ENCODE measurements around the gene LAMC1. TPM values are rescaled to one million over a fixed set of nuclear protein-coding genes. Genes with fewer than 3 reads are reported as not detected.

The LAMC1 gene
- total RNA-seq, 2 donors from 2014 or later = 273 to 362 TPM

DNA sequence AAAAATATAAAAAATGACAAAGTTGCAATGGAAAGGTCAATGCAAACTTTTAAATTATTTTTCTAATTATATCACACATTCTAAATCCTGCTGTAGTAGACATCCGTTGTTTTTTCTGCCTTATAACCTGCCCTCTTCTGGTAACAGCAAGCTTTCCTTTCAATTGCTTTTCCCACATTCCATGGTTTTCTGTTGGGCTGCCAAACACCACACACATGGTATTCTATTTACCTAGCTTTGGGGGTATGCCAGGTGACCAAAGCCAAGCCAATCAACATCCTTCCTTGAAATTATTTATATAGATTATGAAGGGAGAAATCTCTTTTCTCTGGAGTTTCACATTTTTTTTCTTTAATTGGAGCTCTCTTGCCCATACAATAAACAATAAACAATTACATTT is 3.4 kb upstream of the LAMC1 start:
- DNase-seq (ENCODE audit: low spot score) = no peak
- H3K4me1 ChIP-seq (ENCODE audit: control insufficient read depth in 1 of 2, low read depth in 2 of 2) = peaks cover 11 to 24% of the 10 kb centered on the region in 2 donors
- no peaks in the 10 kb centered on the region for H3K9me3 ChIP-seq
- TF ChIP-seq, protein P1, sequence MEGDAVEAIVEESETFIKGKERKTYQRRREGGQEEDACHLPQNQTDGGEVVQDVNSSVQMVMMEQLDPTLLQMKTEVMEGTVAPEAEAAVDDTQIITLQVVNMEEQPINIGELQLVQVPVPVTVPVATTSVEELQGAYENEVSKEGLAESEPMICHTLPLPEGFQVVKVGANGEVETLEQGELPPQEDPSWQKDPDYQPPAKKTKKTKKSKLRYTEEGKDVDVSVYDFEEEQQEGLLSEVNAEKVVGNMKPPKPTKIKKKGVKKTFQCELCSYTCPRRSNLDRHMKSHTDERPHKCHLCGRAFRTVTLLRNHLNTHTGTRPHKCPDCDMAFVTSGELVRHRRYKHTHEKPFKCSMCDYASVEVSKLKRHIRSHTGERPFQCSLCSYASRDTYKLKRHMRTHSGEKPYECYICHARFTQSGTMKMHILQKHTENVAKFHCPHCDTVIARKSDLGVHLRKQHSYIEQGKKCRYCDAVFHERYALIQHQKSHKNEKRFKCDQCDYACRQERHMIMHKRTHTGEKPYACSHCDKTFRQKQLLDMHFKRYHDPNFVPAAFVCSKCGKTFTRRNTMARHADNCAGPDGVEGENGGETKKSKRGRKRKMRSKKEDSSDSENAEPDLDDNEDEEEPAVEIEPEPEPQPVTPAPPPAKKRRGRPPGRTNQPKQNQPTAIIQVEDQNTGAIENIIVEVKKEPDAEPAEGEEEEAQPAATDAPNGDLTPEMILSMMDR (IDR thresholded peaks at IDR 0.05) = peak; percentile 12
- no peaks in the 10 kb centered on the region for H3K27me3 ChIP-seq (replicated peaks; ENCODE audit: insufficient read depth)
- H3K4me3 ChIP-seq = no peak overlapping the region
- ATAC-seq (ENCODE audit: insufficient number of reproducible peaks, low FRiP score, low read depth) = no peak
- peak overlapping the region in 1 of 2 donors; percentile 100 for H3K27ac ChIP-seq
- H3K36me3 ChIP-seq = no peaks in the 10 kb centered on the region

DNA sequence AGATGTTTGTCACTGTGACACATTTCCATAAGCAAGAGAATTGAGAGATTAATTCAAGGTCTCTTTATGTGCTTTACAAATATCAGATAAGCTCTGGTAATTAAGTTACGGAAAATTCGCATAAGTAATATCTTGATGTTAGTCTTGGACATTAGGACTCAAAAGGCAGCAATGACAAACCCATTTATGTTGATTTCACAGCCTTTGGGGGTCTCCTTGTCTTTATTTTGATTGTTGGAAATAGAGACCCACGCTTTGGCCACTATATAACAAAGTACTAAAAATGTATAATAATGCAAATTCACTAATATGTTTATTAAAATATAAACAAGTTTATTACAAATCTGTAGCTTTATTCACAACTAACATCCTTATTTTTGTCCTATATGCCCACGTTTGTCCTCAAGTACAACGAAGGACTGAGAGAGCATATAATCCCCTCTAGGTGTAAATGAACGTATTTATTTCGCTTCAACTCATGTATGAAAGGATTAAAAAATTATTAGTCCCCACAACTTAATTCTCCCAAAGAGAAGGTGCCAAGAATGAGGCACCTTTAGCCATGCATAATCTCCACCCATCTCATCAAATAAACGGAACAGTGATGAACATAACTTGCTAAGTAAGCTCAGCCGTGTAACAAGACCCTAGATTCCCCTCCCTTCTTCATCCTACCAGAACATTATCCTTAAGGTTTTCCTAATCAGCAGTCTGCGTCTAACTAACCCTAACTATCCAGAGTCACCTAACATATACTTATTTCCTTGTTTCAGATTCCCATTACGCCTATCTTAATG is 1.6 kb upstream of the LAMC1 start:
- ATAC-seq (ENCODE audit: insufficient number of reproducible peaks, low FRiP score, low read depth) = no peak
- no peaks in the 10 kb centered on the region for H3K36me3 ChIP-seq
- H3K27ac ChIP-seq = peak overlapping the region; percentile 100
- H3K9me3 ChIP-seq = no peaks in the 10 kb centered on the region
- TF ChIP-seq, protein P1 (IDR thresholded peaks at IDR 0.05) = no peak
- peak overlapping the region; percentile 90 for H3K4me3 ChIP-seq
- no peak for DNase-seq (ENCODE audit: low spot score)
- no peaks in the 10 kb centered on the region for H3K27me3 ChIP-seq (replicated peaks; ENCODE audit: insufficient read depth)
- peaks cover 13 to 24% of the 10 kb centered on the region in 2 donors for H3K4me1 ChIP-seq (ENCODE audit: control insufficient read depth in 1 of 2, low read depth in 2 of 2)

DNA sequence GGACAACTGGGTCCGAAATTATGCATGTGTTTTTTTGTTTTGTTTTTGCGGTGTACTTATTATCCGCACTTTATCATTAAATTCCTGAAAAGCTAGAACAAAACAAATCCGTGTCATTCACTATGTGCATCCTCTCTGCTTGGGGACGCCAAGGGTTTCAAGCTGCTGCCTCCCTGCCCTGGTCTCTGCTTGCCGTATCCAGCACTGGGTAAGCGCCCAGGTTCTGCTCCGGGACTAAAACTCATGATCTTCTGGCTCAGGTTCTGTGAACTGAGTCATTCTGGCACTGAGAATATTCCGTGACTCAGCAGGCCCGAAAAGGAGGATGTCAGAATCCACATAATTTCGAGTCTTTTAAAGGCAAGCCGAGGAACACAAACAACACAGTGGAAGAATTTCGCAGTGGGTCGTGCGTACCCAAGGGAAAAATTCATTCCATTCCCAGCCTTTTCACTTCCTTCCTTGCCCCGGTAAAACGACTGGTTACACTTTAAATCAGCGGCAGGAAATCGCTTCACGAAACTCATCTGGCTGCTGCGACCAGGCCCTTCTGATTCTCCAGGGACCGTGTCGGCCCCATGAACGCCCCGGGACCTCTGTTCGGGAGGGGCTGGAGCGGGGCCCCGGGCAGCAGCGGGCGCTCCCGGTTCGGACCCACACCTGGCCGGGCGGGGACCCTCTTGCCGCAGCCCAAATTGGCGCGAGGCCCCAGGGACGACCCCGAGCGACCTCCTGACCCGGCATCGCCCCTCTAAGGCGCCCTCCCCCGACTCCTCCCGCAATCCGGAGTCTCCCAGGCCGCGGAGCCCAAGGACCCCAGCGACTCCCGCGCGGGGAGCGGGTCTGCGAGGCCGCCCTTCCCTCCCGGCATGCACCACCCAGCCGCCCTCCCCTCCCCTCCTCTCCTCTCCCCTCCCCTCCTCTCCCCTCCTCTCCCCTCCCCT is 746 bp upstream of the LAMC1 start:
- TF ChIP-seq, protein P1 (IDR thresholded peaks at IDR 0.05) = no peak
- ATAC-seq (ENCODE audit: insufficient number of reproducible peaks, low FRiP score, low read depth) (peak; percentile 93), DNase-seq (ENCODE audit: low spot score) (peak; percentile 75)

DNA sequence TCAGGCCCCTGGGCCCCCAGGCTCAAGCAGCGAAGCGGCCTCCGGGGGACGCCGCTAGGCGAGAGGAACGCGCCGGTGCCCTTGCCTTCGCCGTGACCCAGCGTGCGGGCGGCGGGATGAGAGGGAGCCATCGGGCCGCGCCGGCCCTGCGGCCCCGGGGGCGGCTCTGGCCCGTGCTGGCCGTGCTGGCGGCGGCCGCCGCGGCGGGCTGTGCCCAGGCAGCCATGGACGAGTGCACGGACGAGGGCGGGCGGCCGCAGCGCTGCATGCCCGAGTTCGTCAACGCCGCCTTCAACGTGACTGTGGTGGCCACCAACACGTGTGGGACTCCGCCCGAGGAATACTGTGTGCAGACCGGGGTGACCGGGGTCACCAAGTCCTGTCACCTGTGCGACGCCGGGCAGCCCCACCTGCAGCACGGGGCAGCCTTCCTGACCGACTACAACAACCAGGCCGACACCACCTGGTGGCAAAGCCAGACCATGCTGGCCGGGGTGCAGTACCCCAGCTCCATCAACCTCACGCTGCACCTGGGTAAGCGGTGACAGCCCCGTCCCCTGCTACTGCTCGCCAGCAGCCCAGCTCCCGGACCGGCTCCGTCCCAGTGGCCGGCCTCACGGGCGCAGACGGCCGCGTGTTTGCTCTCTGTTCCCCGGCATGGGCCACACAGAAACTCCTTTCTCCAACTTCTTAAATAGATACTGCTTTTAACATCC is 539 bp downstream of the LAMC1 start:
- no peaks in the 10 kb centered on the region for H3K36me3 ChIP-seq
- ATAC-seq (ENCODE audit: insufficient number of reproducible peaks, low FRiP score, low read depth) = peak; percentile 4
- peak overlapping the region; percentile 90 for H3K4me3 ChIP-seq
- H3K27ac ChIP-seq = peak overlapping the region; percentile 100
- TF ChIP-seq, protein P1 (IDR thresholded peaks at IDR 0.05) = peak; percentile 41
- no peaks in the 10 kb centered on the region for H3K27me3 ChIP-seq (replicated peaks; ENCODE audit: insufficient read depth)
- H3K9me3 ChIP-seq = no peaks in the 10 kb centered on the region
- no peak for DNase-seq (ENCODE audit: low spot score)
- H3K4me1 ChIP-seq (ENCODE audit: control insufficient read depth in 1 of 2, low read depth in 2 of 2) = peaks cover 30 to 46% of the 10 kb centered on the region in 2 donors

More for the DNA sequence above, 746 bp upstream of the LAMC1 start:
- Histone ChIP-seq H3K9me3 (no peaks in the 10 kb centered on the region), H3K27ac (peak overlapping the region; percentile 100), H3K27me3 (replicated peaks; ENCODE audit: insufficient read depth) (no peaks in the 10 kb centered on the region), H3K4me3 (peak overlapping the region; percentile 90), H3K36me3 (no peaks in the 10 kb centered on the region), H3K4me1 (ENCODE audit: control insufficient read depth in 1 of 2, low read depth in 2 of 2) (peaks cover 20 to 33% of the 10 kb centered on the region in 2 donors)
